OCI-LY7 (cell line): ENCODE data around the gene NDC80. TPM values are rescaled to one million over a fixed set of nuclear protein-coding genes. Genes with fewer than 3 reads are reported as not detected.

Source experiments
- BruUV-seq: library from RNA; stranded (reverse); fragments of 400-500 nt; replicated peaks from 2 replicates; lab custom pipeline; 2021; lab: Mats Ljungman, UMichigan
- CTCF ChIA-PET: fragments of 300-600 bp; sonication (Branson Sonifier 250); formaldehyde crosslinking; loops from one replicate; lab custom pipeline; 2022; ENCODE audit warnings: antibody characterized with exemption; ENCODE audit not compliant: unreplicated experiment; lab: Charles Lee
- POLR2A ChIA-PET: fragments of 300-600 bp; sonication (Branson Sonifier 250); formaldehyde crosslinking; loops from one replicate; lab custom pipeline; 2022; ENCODE audit warnings: antibody characterized with exemption; lab: Charles Lee
- DNase-seq: peaks from one replicate; pipeline ENCODE4 v3.0.0-alpha.2; 2015; ENCODE audit warnings: low spot score
- H2AFZ ChIP-seq: fragments of 200-600 bp; sonication (generic), shearing (Covaris generic); 2 replicates; pipeline ENCODE4 v1.6.1; 2014; ENCODE audit warnings: mild to moderate bottlenecking, antibody characterized with exemption, low read length, moderate library complexity
- H3K27ac ChIP-seq: fragments of 200-600 bp; sonication (generic); 2 replicates; pipeline ENCODE4 v1.5.1; 2014; ENCODE audit warnings: mixed run types, low read depth, mild to moderate bottlenecking, moderate library complexity, low read length, inconsistent platforms; ENCODE audit not compliant: poor library complexity, severe bottlenecking
- H3K36me3 ChIP-seq: fragments of 200-600 bp; sonication (generic); 2 replicates; pipeline ENCODE4 v1.6.1; 2014; ENCODE audit warnings: mild to moderate bottlenecking, antibody characterized with exemption, low read length, moderate library complexity, mixed read lengths; ENCODE audit not compliant: insufficient read depth
- H3K4me1 ChIP-seq: fragments of 200-600 bp; sonication (generic); 2 replicates; pipeline ENCODE4 v1.5.1; 2014; ENCODE audit warnings: mild to moderate bottlenecking, low read length; ENCODE audit not compliant: insufficient read depth, poor library complexity, severe bottlenecking
- H3K4me2 ChIP-seq: fragments of 200-600 bp; sonication (generic); 2 replicates; pipeline ENCODE4 v1.6.1; 2014; ENCODE audit warnings: mild to moderate bottlenecking, low read length
- H3K4me3 ChIP-seq: fragments of 200-600 bp; sonication (generic); 2 replicates; pipeline ENCODE4 v1.5.1; 2014; ENCODE audit warnings: mild to moderate bottlenecking, low read depth, low read length; ENCODE audit not compliant: poor library complexity, severe bottlenecking
- H3K79me2 ChIP-seq: fragments of 200-600 bp; sonication (generic); 2 replicates; pipeline ENCODE4 v1.6.1; 2016; ENCODE audit warnings: low read depth, mild to moderate bottlenecking, low read length, moderate library complexity, mixed read lengths; ENCODE audit not compliant: insufficient read depth
- H3K9me2 ChIP-seq: fragments of 200-600 bp; sonication (generic); 2 replicates; pipeline ENCODE4 v1.6.1; 2016; ENCODE audit warnings: mild to moderate bottlenecking, low read length, mixed read lengths; ENCODE audit not compliant: insufficient read depth
- H3K9me3 ChIP-seq: fragments of 200-600 bp; sonication (generic); 2 replicates; pipeline ENCODE4 v1.6.1; 2014; ENCODE audit warnings: mild to moderate bottlenecking, mixed run types, low read length, mixed read lengths
- H4K20me1 ChIP-seq: fragments of 200-600 bp; sonication (generic); 2 replicates; pipeline ENCODE4 v1.6.1; 2014; ENCODE audit warnings: mild to moderate bottlenecking, antibody characterized with exemption, low read length, moderate library complexity, mixed read lengths; ENCODE audit not compliant: insufficient read depth
- CTCF ChIP-seq: fragments of 200-600 bp; sonication (generic); conservative IDR thresholded peaks from 2 replicates; pipeline ENCODE4 v1.5.1; 2014; ENCODE audit warnings: mild to moderate bottlenecking, antibody characterized with exemption, low read length, moderate library complexity, mixed read lengths
- EZH2phosphoT487 ChIP-seq: fragments of 200-600 bp; sonication (generic); IDR thresholded peaks from 2 replicates; pipeline ENCODE4 v1.6.1; 2018; ENCODE audit warnings: low read depth, borderline replicate concordance, mild to moderate bottlenecking, mixed run types, antibody characterized with exemption, low read length, moderate library complexity, mixed read lengths
- intact Hi-C: fragments of 100-400 bp; cut with micrococcal nuclease; formaldehyde crosslinking; loops from one replicate; pipeline ENCODE4 v1.10.0; 2022; ENCODE audit not compliant: unreplicated experiment
- total RNA-seq, 2 experiments: library from RNA; depleted of rRNA in 1 of 2; stranded (reverse); fragments of >200 nt in 1 of 2; shearing (Covaris generic) in 1 of 2; gene quantifications; 2 replicates each; pipeline ENCODE4 v1.2.3, GENCODE V29; 2014 to 2022

Gene NDC80
- total RNA-seq, 2 experiments from 2014 or later = 91.1 to 105 TPM

DNA sequence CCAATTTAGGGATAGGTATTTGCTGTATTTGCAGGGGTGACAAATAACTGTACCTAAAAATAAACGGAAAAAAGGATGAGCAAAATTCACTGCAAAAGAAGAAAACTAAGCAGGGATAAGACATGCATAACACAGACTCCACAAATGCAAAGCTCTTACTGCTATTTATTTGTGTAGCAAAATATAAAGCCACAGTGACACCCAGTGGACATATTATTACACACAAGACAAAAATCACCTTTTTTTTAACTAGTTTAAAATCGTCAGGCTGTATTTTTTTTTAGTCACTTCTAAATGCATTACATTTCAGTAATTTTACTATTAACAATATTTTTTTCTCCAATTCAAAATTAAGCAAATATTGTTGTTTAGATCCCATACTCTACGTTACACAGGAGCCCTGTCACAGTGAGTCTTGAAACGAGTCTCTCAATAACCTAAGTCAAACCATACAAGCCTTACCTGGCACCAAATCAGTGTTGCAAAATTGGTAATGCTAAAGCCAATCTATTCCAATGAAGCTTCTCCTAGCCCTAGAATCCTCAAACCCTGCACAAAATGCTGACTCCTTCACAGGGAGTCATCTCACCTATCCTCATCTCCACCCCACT, 23.8 kb upstream of the NDC80 start:
- no peak overlapping the region for H3K4me3 ChIP-seq
- peak; percentile 80 for DNase-seq
- peaks cover 12% of the 10 kb centered on the region for H3K4me1 ChIP-seq
- H3K9me2 ChIP-seq = no peaks in the 10 kb centered on the region
- ChIA-PET POLR2A (interaction anchor here (0.5 to 1.1 kb wide), 5 partner anchors 18 to 1477 kb away, joined by 3 to 4 read pairs (median 3); no protein-coding TSS in a partner anchor), CTCF (interaction anchor here (1.0 kb wide), 1 partner anchor 443 kb away, joined by 3 read pairs; no protein-coding TSS in a partner anchor)
- no TSS peak for BruUV-seq
- H2AFZ ChIP-seq = no peak overlapping the region
- H4K20me1 ChIP-seq = no peaks in the 10 kb centered on the region
- no peaks in the 10 kb centered on the region for H3K79me2 ChIP-seq
- no peaks in the 10 kb centered on the region for H3K9me3 ChIP-seq
- no peak for TF ChIP-seq EZH2phosphoT487
- peak; percentile 94 for TF ChIP-seq CTCF
- H3K27ac ChIP-seq = no peak overlapping the region
- no peak overlapping the region for H3K4me2 ChIP-seq
- H3K36me3 ChIP-seq = peaks cover 39% of the 10 kb centered on the region
- intact Hi-C loops = loop anchor here (1.0 to 10.0 kb wide), 4 partner anchors 313 to 960 kb away; no protein-coding TSS in a partner anchor

- H3K27ac ChIP-seq = no peak overlapping the region
- no peak for DNase-seq
- H3K4me1 ChIP-seq = no peaks in the 10 kb centered on the region
- H3K4me3 ChIP-seq = no peak overlapping the region
- peaks cover 34% of the 10 kb centered on the region for H3K36me3 ChIP-seq
- ChIA-PET POLR2A (interaction anchor here (0.6 to 1.4 kb wide), 5 partner anchors 8 to 200 kb away, joined by 3 to 4 read pairs (median 3); no protein-coding TSS in a partner anchor), CTCF (no interaction called here)
- no TSS peak for BruUV-seq
- no peak overlapping the region for H3K4me2 ChIP-seq
- no peaks in the 10 kb centered on the region for H4K20me1 ChIP-seq
- no peaks in the 10 kb centered on the region for H3K9me2 ChIP-seq
- H2AFZ ChIP-seq = no peak overlapping the region
- intact Hi-C loops = loop anchor here (5.0 to 10.0 kb wide), 3 partner anchors 315 to 962 kb away; no protein-coding TSS in a partner anchor
- H3K9me3 ChIP-seq = no peaks in the 10 kb centered on the region
- TF ChIP-seq EZH2phosphoT487 (no peak), CTCF (no peak)
- no peaks in the 10 kb centered on the region for H3K79me2 ChIP-seq
These were observed 21.9 kb upstream of the NDC80 start for GRCh38 chr18:2549462-2549861.

DNA sequence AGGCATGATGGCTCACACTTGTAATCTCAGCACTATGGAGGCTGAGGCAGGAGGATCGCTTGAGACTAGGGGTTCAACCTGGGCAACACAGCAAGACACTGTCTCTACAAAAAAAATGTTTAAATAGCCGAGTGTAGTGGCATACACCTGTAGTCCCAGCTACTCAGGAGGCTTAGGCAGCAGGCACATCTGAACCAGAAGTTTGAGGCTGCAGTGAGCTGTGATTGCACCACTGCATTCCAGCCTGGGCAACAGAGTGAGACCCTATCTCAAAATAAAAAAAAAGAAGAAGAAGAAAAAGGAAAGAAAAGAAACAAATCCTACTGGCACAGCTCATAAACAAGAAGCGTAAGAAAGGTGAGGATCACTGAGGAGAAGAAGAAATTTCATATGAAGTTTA, 19.9 kb upstream of the NDC80 start:
- TF ChIP-seq EZH2phosphoT487 = no peak
- no peak for TF ChIP-seq CTCF
- H3K36me3 ChIP-seq = peaks cover 39% of the 10 kb centered on the region
- no peak overlapping the region for H3K4me2 ChIP-seq
- H3K4me1 ChIP-seq = no peaks in the 10 kb centered on the region
- no peak overlapping the region for H2AFZ ChIP-seq
- H4K20me1 ChIP-seq = no peaks in the 10 kb centered on the region
- ChIA-PET POLR2A (no interaction called here), CTCF (no interaction called here)
- no peaks in the 10 kb centered on the region for H3K9me3 ChIP-seq
- DNase-seq = no peak
- no peak overlapping the region for H3K4me3 ChIP-seq
- intact Hi-C loops = no loop called here
- H3K27ac ChIP-seq = no peak overlapping the region
- H3K79me2 ChIP-seq = no peaks in the 10 kb centered on the region
- BruUV-seq = no TSS peak
- no peaks in the 10 kb centered on the region for H3K9me2 ChIP-seq
